ENCODE measurements around the gene SOX2. TPM values are rescaled to one million over a fixed set of nuclear protein-coding genes. Genes with fewer than 3 reads are reported as not detected.

Gene SOX2
- not detected for total RNA-seq

GRCh38 chr3:181711325-181712135, at the start of gene SOX2:
SOX2 (plus strand) TSS chr3:181711925; CDS start chr3:181712361, 436 bp downstream.
- peak in 1 of 2 donors; percentile 57 for ATAC-seq

GRCh38 chr3:181683563-181683962, 28.2 kb upstream of the SOX2 start:
- Mint-ChIP-seq H3K27ac (no peak overlapping the region), H3K36me3 (no peaks in the 10 kb centered on the region), H3K9me3 (peaks cover 7% of the 10 kb centered on the region), H3K27me3 (peaks cover 0 to 9% of the 10 kb centered on the region in 2 donors), H3K4me1 (ENCODE audit: low read depth in 2 of 2) (no peaks in the 10 kb centered on the region), H3K4me3 (no peak overlapping the region)
- DNase-seq (ENCODE audit: low spot score) = no peak
- no peak for ATAC-seq

More at GRCh38 chr3:181711325-181712135, at the start of gene SOX2:
- Mint-ChIP-seq H3K27me3 (peaks cover 37 to 65% of the 10 kb centered on the region in 2 donors), H3K4me3 (no peak within 1 kb of the TSS), H3K36me3 (peaks cover 4% of the 10 kb centered on the region), H3K27ac (no peak within 1 kb of the TSS), H3K4me1 (ENCODE audit: low read depth in 2 of 2) (peaks cover 6% of the 10 kb centered on the region in 2 donors), H3K9me3 (peaks cover 3% of the 10 kb centered on the region)
- DNase-seq (ENCODE audit: low spot score) = no peak

- Mint-ChIP-seq H3K36me3 (no peaks in the 10 kb centered on the region), H3K4me1 (ENCODE audit: low read depth in 2 of 2) (no peaks in the 10 kb centered on the region), H3K27me3 (peaks cover 2 to 28% of the 10 kb centered on the region in 2 donors), H3K9me3 (peaks cover 7% of the 10 kb centered on the region), H3K27ac (no peak overlapping the region), H3K4me3 (no peak overlapping the region)
- no peak for DNase-seq (ENCODE audit: low spot score)
- no peak for ATAC-seq
Observed at GRCh38 chr3:181687190-181687589, 24.5 kb upstream of the SOX2 start.

- no peak overlapping the region for H3K4me3 Mint-ChIP-seq
- ATAC-seq (no peak), DNase-seq (ENCODE audit: low spot score) (no peak)
- H3K36me3 Mint-ChIP-seq = no peaks in the 10 kb centered on the region
- no peaks in the 10 kb centered on the region for H3K4me1 Mint-ChIP-seq (ENCODE audit: low read depth in 2 of 2)
- no peak overlapping the region for H3K27ac Mint-ChIP-seq
- peaks cover 7% of the 10 kb centered on the region for H3K9me3 Mint-ChIP-seq
- H3K27me3 Mint-ChIP-seq = peaks cover 5 to 34% of the 10 kb centered on the region in 2 donors
Observed at GRCh38 chr3:181687731-181688130, 24.0 kb upstream of the SOX2 start.

- Mint-ChIP-seq H3K4me1 (ENCODE audit: low read depth in 2 of 2) (no peaks in the 10 kb centered on the region), H3K27ac (no peak overlapping the region), H3K9me3 (peaks cover under 1% of the 10 kb centered on the region), H3K27me3 (peaks cover 5 to 28% of the 10 kb centered on the region in 2 donors), H3K4me3 (no peak overlapping the region), H3K36me3 (no peaks in the 10 kb centered on the region)
- DNase-seq (ENCODE audit: low spot score) (no peak), ATAC-seq (no peak)
Observed at GRCh38 chr3:181689546-181689945, 22.2 kb upstream of the SOX2 start.

- Mint-ChIP-seq H3K9me3 (no peaks in the 10 kb centered on the region), H3K27me3 (peaks cover 9 to 25% of the 10 kb centered on the region in 2 donors), H3K4me1 (ENCODE audit: low read depth in 2 of 2) (no peaks in the 10 kb centered on the region)
Observed at GRCh38 chr3:181690769-181691168, 21.0 kb upstream of the SOX2 start.

GRCh38 chr3:181691901-181692300, 19.8 kb upstream of the SOX2 start:
- H3K4me3 Mint-ChIP-seq = no peak overlapping the region
- DNase-seq (ENCODE audit: low spot score) (no peak), ATAC-seq (no peak)
- H3K4me1 Mint-ChIP-seq (ENCODE audit: low read depth in 2 of 2) = no peaks in the 10 kb centered on the region
- H3K27ac Mint-ChIP-seq = no peak overlapping the region
- H3K27me3 Mint-ChIP-seq = peaks cover 16 to 34% of the 10 kb centered on the region in 2 donors
- no peaks in the 10 kb centered on the region for H3K36me3 Mint-ChIP-seq
- H3K9me3 Mint-ChIP-seq = no peaks in the 10 kb centered on the region

More at GRCh38 chr3:181690769-181691168, 21.0 kb upstream of the SOX2 start:
- ATAC-seq (no peak), DNase-seq (ENCODE audit: low spot score) (no peak)
- no peak overlapping the region for H3K27ac Mint-ChIP-seq
- H3K4me3 Mint-ChIP-seq = no peak overlapping the region
- no peaks in the 10 kb centered on the region for H3K36me3 Mint-ChIP-seq

GRCh38 chr3:181692311-181693145, 19.2 kb upstream of the SOX2 start:
- ATAC-seq (no peak), DNase-seq (ENCODE audit: low spot score) (no peak)
- no peaks in the 10 kb centered on the region for H3K4me1 Mint-ChIP-seq (ENCODE audit: low read depth in 2 of 2)
- no peak overlapping the region for H3K27ac Mint-ChIP-seq
- H3K4me3 Mint-ChIP-seq = no peak overlapping the region
- H3K27me3 Mint-ChIP-seq = peaks cover 22 to 40% of the 10 kb centered on the region in 2 donors
- peaks cover under 1% of the 10 kb centered on the region for H3K9me3 Mint-ChIP-seq
- no peaks in the 10 kb centered on the region for H3K36me3 Mint-ChIP-seq

GRCh38 chr3:181693280-181693679, 18.4 kb upstream of the SOX2 start:
- peaks cover 26 to 47% of the 10 kb centered on the region in 2 donors for H3K27me3 Mint-ChIP-seq
- DNase-seq (ENCODE audit: low spot score) (no peak), ATAC-seq (no peak)
- H3K4me1 Mint-ChIP-seq (ENCODE audit: low read depth in 2 of 2) = no peaks in the 10 kb centered on the region
- no peak overlapping the region for H3K4me3 Mint-ChIP-seq
- H3K27ac Mint-ChIP-seq = no peak overlapping the region
- no peaks in the 10 kb centered on the region for H3K36me3 Mint-ChIP-seq
- H3K9me3 Mint-ChIP-seq = peaks cover 4% of the 10 kb centered on the region

GRCh38 chr3:181694805-181695660, 16.7 kb upstream of the SOX2 start:
- peaks cover 0 to under 1% of the 10 kb centered on the region in 2 donors for H3K4me1 Mint-ChIP-seq (ENCODE audit: low read depth in 2 of 2)
- no peak overlapping the region for H3K4me3 Mint-ChIP-seq
- peaks cover 34 to 63% of the 10 kb centered on the region in 2 donors for H3K27me3 Mint-ChIP-seq
- H3K9me3 Mint-ChIP-seq = peaks cover 4% of the 10 kb centered on the region
- DNase-seq (ENCODE audit: low spot score) (no peak), ATAC-seq (no peak)
- peaks cover 1% of the 10 kb centered on the region for H3K36me3 Mint-ChIP-seq
- no peak overlapping the region for H3K27ac Mint-ChIP-seq

GRCh38 chr3:181695661-181696491, 15.8 kb upstream of the SOX2 start:
- no peak overlapping the region for H3K27ac Mint-ChIP-seq
- H3K36me3 Mint-ChIP-seq = peaks cover 9% of the 10 kb centered on the region
- DNase-seq (ENCODE audit: low spot score) (no peak), ATAC-seq (no peak)
- peaks cover 42 to 63% of the 10 kb centered on the region in 2 donors for H3K27me3 Mint-ChIP-seq
- peaks cover 8 to 9% of the 10 kb centered on the region in 2 donors for H3K4me1 Mint-ChIP-seq (ENCODE audit: low read depth in 2 of 2)
- H3K9me3 Mint-ChIP-seq = peaks cover 8% of the 10 kb centered on the region
- no peak overlapping the region for H3K4me3 Mint-ChIP-seq

GRCh38 chr3:181696626-181697230, 15.0 kb upstream of the SOX2 start:
- peaks cover 8 to 10% of the 10 kb centered on the region in 2 donors for H3K4me1 Mint-ChIP-seq (ENCODE audit: low read depth in 2 of 2)
- no peak overlapping the region for H3K27ac Mint-ChIP-seq
- H3K27me3 Mint-ChIP-seq = peaks cover 43 to 60% of the 10 kb centered on the region in 2 donors
- DNase-seq (ENCODE audit: low spot score) (no peak), ATAC-seq (no peak)
- H3K9me3 Mint-ChIP-seq = peaks cover 8% of the 10 kb centered on the region
- peaks cover 9% of the 10 kb centered on the region for H3K36me3 Mint-ChIP-seq
- no peak overlapping the region for H3K4me3 Mint-ChIP-seq

All from natural killer cell treated with Interleukin-12 subunit alpha and Interleukin-12 subunit beta and Interleukin-15 and Interleukin-18, amount 100 ng/mL, for 72 hours (primary cell).